Endothelial cell of umbilical vein (primary cell): ENCODE results near the gene SLC10A7.

Source experiments
- CTCF ChIP-seq, 2 donors: IDR thresholded peaks; 1 replicate in 1 of 2; 2 replicates in 1 of 2; pipeline ENCODE4 v1.5.1; 2011; ENCODE audit warnings: low read length in 2 of 2, mild to moderate bottlenecking in 2 of 2, moderate library complexity in 2 of 2, control low read depth in 1 of 2, inconsistent platforms in 1 of 2, low read depth in 1 of 2; ENCODE audit not compliant: insufficient read depth in 1 of 2; ENCODE audit errors: extremely low read depth in 1 of 2
- EZH2 ChIP-seq: IDR thresholded peaks from 2 replicates; pipeline ENCODE4 v1.6.1; 2012; ENCODE audit warnings: borderline replicate concordance, low read depth, mild to moderate bottlenecking, moderate library complexity, low read length, inconsistent platforms; ENCODE audit not compliant: severe bottlenecking
- JUN ChIP-seq: IDR thresholded peaks from 2 replicates; pipeline ENCODE4 v1.6.1; 2011; ENCODE audit warnings: borderline replicate concordance, low read depth; ENCODE audit not compliant: insufficient read length, insufficient read depth
- MAX ChIP-seq: IDR thresholded peaks from 2 replicates; pipeline ENCODE4 v1.6.1; 2011; ENCODE audit not compliant: insufficient read depth, insufficient read length
- POLR2A ChIP-seq: IDR thresholded peaks from 2 replicates; pipeline ENCODE4 v1.6.1; 2012; ENCODE audit warnings: low read depth, mild to moderate bottlenecking, control low read depth, low read length
- POLR2AphosphoS5 ChIP-seq: IDR thresholded peaks from 2 replicates; pipeline ENCODE4 v1.6.1; 2012; ENCODE audit warnings: low read depth, mild to moderate bottlenecking, control low read depth, low read length, moderate library complexity; ENCODE audit not compliant: insufficient read depth

DNA sequence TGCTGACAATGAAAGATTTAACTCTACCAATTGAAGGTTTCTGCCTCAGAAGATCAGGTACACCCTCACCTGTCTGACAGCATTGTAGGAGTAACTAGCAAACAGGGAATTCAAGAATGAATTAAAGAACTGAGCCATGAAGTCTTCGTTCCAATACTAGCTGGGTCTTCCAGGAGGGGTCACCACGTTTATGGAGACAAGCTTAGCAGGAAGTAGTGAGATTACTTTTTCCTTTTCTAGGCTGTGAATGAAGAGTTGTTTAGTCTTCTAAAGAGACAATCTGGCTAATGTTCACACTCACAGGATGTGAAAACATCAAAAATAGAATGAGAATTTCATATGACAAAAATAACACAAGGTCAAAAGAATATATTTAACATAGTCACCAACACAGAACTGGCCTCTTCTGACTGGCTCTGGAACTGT lies 252.5 kb downstream of the SLC10A7 start:
- no peak for TF ChIP-seq CTCF (IDR thresholded peaks at IDR 0.05; ENCODE audit: extremely low read depth in 1 of 2, insufficient read depth in 1 of 2, low read depth in 1 of 2, low read length in 2 of 2)
- no peak for TF ChIP-seq EZH2
- no peak for TF ChIP-seq POLR2AphosphoS5
- TF ChIP-seq POLR2A = no peak
- no peak for TF ChIP-seq MAX
- no peak for TF ChIP-seq JUN
